ENCODE measurements around the gene ZCCHC8. TPM values are rescaled to one million over a fixed set of nuclear protein-coding genes. Genes with fewer than 3 reads are reported as not detected.
A peak's percentile ranks its signal among the peaks of the same experiment; 100 is the strongest.
"Not testable (repeated sequence)": the region's sequence is repeated elsewhere in the genome, so short reads cannot be mapped to it uniquely, and the experiment has no call there.

ZCCHC8 gene
- total RNA-seq, 2 experiments from 2014 or later = 45.2 to 45.3 TPM

DNA sequence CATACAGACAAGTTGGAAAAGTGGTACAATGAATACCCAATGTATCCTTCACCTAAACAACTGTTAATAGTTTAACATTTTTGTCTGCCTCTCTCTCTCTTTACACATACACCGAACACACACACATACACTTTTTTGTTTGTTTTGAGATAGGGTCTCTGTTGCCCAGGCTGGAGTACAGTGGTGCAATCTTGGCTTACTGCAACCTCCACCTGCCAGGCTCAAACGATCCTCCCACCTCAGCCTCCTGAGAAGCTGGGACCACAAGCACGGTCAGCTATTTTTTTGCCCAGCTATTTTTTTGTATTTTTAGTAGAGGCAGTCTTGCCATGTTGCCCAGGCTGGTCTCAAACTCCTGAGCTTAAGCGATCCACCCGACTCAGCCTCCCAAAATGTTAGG lies 16.8 kb downstream of the ZCCHC8 start:
- no peak overlapping the region for H3K4me3 Mint-ChIP-seq
- no peaks in the 10 kb centered on the region for H3K9me3 Mint-ChIP-seq (ENCODE audit: low read depth)
- CTCF ChIA-PET = interaction anchor here (1.7 to 4.0 kb wide), 3 partner anchors 11 to 84 kb away, joined by 4 to 14 read pairs (median 9); no protein-coding TSS in a partner anchor
- peaks cover 46% of the 10 kb centered on the region for H3K36me3 Mint-ChIP-seq
- peaks cover 10% of the 10 kb centered on the region for H3K4me1 Mint-ChIP-seq
- H3K27me3 Mint-ChIP-seq = no peaks in the 10 kb centered on the region
- H3K27ac Mint-ChIP-seq = peak overlapping the region; percentile 23
- ATAC-seq (no peak), DNase-seq (no peak)

DNA sequence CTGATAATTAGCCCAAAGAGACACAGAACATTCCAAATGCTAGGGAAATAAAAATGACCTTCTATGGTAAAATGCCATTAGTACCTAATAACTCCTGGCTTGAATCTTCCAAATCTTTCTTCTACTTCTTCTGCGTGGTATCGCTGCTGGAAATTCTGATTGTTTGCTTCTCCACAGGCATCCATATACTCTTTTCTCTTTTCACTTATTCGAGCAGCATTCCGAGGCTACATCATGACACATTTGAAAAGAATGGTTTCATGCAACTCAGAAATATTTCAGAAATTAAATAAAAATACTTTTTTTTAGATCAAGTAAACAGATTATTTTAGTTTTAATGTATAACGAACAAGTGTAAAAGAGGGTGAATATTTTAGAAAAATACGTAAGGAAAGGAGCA lies 18.9 kb downstream of the ZCCHC8 start:
- H3K27me3 Mint-ChIP-seq = no peaks in the 10 kb centered on the region

DNA sequence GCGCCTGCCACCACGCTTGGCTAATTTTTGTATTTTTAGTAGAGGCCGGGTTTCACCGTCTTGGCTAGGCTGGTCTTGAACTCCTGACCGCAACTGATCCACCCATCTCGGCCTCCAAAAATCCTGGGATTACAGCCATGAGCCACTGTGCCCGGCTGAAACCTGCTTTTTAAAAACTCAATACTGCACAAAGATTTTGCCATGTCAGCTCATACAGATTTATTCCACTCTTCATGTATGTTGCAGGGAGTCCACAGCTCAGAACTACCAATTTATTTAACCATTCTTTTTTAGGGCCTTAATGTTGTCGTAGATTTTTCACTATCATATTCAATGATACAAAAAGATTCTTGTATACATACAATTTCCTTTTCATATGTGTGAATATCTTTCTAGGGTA lies 20.0 kb downstream of the ZCCHC8 start:
- H3K36me3 Mint-ChIP-seq = peaks cover 56% of the 10 kb centered on the region
- no peaks in the 10 kb centered on the region for H3K27me3 Mint-ChIP-seq
- H3K4me1 Mint-ChIP-seq = peaks cover 11% of the 10 kb centered on the region
- no peak overlapping the region for H3K4me3 Mint-ChIP-seq
- CTCF ChIA-PET = interaction anchor here (1.0 to 1.1 kb wide), 3 partner anchors 9 to 145 kb away, joined by 3 read pairs; no protein-coding TSS in a partner anchor
- DNase-seq (peak; percentile 15), ATAC-seq (no peak)
- H3K9me3 Mint-ChIP-seq (ENCODE audit: low read depth) = no peaks in the 10 kb centered on the region
- no peak overlapping the region for H3K27ac Mint-ChIP-seq

More for the DNA sequence above, 18.9 kb downstream of the ZCCHC8 start:
- CTCF ChIA-PET = no interaction called here
- Mint-ChIP-seq H3K9me3 (ENCODE audit: low read depth) (no peaks in the 10 kb centered on the region), H3K4me1 (peaks cover 9% of the 10 kb centered on the region), H3K36me3 (peaks cover 51% of the 10 kb centered on the region), H3K27ac (no peak overlapping the region), H3K4me3 (no peak overlapping the region)
- no peak for ATAC-seq
- DNase-seq = no peak

- ATAC-seq (no peak), DNase-seq (peak; percentile 16)
- CTCF ChIA-PET = interaction anchor here (3.7 to 8.4 kb wide), 2 partner anchors 25 to 74 kb away, joined by 22 to 177 read pairs; partner anchors contain the start of gene ZCCHC8
- H3K9me3 Mint-ChIP-seq (ENCODE audit: low read depth) = no peaks in the 10 kb centered on the region
- H3K27me3 Mint-ChIP-seq = no peaks in the 10 kb centered on the region
- no peak overlapping the region for H3K27ac Mint-ChIP-seq
- H3K4me3 Mint-ChIP-seq = no peak overlapping the region
- H3K4me1 Mint-ChIP-seq = peaks cover 25% of the 10 kb centered on the region
- peaks cover 52% of the 10 kb centered on the region for H3K36me3 Mint-ChIP-seq
Measured at GRCh38 chr12:122474324-122474716, 26.4 kb downstream of the ZCCHC8 start.

DNA sequence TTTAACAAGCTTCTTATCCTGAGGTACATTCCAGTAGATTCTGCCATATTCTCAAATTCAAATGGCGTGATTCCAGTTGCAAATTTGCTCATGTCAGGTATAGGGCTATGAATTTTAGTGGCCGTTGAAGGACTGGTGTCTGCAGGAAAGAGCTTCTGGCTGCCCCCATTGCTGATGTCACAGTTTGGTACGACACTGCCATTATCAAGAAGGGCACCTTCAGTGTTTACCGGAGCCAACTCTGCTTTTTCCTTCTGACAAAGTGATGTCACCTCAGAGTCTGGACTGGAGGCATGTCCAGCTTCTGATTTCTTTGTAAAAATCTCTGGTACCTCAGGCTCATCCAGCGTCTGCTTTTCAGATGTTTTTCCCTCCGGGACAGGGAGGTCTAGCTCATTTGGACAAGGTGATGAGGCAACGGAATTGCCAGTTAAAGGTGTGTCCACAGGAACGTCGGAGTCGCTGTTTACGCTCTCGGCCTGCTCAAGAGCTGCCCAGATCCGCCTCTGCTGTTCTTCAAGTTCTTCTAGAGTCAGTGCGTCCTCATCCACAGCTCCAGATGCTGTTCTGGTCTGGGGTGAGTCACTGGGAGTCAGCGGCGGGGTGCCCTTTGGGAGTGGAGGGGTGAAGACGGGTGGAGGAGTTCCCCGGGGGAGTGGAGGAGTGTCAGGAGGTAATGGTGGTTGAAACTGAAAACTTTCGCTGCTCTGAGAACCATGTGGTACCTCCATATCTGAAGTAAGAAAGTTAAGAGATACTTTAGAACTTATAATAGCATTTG lies 27.0 kb downstream of the ZCCHC8 start:
- H3K36me3 Mint-ChIP-seq = peaks cover 50% of the 10 kb centered on the region
- ATAC-seq (no peak), DNase-seq (peak; percentile 42)
- H3K4me3 Mint-ChIP-seq = no peak overlapping the region
- H3K27me3 Mint-ChIP-seq = no peaks in the 10 kb centered on the region
- no peak overlapping the region for H3K27ac Mint-ChIP-seq
- CTCF ChIA-PET = interaction anchor here (0.9 to 8.4 kb wide), 12 partner anchors 9 to 320 kb away, joined by 3 to 177 read pairs (median 4); partner anchors contain the start of genes CLIP1 and ZCCHC8
- H3K4me1 Mint-ChIP-seq = peaks cover 25% of the 10 kb centered on the region
- H3K9me3 Mint-ChIP-seq (ENCODE audit: low read depth) = no peaks in the 10 kb centered on the region

- DNase-seq (no peak), ATAC-seq (peak; percentile 78)
- CTCF ChIA-PET = interaction anchor here (0.5 to 8.4 kb wide), 39 partner anchors 9 to 906 kb away, joined by 3 to 177 read pairs (median 4); partner anchors contain the start of genes CLIP1, DIABLO and ZCCHC8
- Mint-ChIP-seq H3K27me3 (no peaks in the 10 kb centered on the region), H3K4me3 (no peak overlapping the region), H3K27ac (peak overlapping the region; percentile 59), H3K9me3 (ENCODE audit: low read depth) (no peaks in the 10 kb centered on the region), H3K4me1 (peaks cover 27% of the 10 kb centered on the region), H3K36me3 (peaks cover 34% of the 10 kb centered on the region)
Measured at GRCh38 chr12:122471324-122472226, 29.2 kb downstream of the ZCCHC8 start.

GRCh38 chr12:122470576-122470975 lies 30.2 kb downstream of the ZCCHC8 start:
- not testable (repeated sequence) for H3K27me3 Mint-ChIP-seq; H3K27ac Mint-ChIP-seq; DNase-seq; H3K4me3 Mint-ChIP-seq; ATAC-seq; H3K9me3 Mint-ChIP-seq (ENCODE audit: low read depth)
- CTCF ChIA-PET = interaction anchor here (0.9 to 8.4 kb wide), 15 partner anchors 9 to 238 kb away, joined by 3 to 177 read pairs (median 8); partner anchors contain the start of gene CLIP1
- H3K36me3 Mint-ChIP-seq = peaks cover 24% of the 10 kb centered on the region
- H3K4me1 Mint-ChIP-seq = peaks cover 24% of the 10 kb centered on the region

- not testable (repeated sequence) for DNase-seq; ATAC-seq; H3K9me3 Mint-ChIP-seq (ENCODE audit: low read depth); H3K27me3 Mint-ChIP-seq; H3K27ac Mint-ChIP-seq; H3K4me3 Mint-ChIP-seq
- CTCF ChIA-PET = interaction anchor here (1.4 to 8.4 kb wide), 4 partner anchors 9 to 69 kb away, joined by 5 to 177 read pairs (median 19); no protein-coding TSS in a partner anchor
- H3K4me1 Mint-ChIP-seq = peaks cover 19% of the 10 kb centered on the region
- peaks cover 19% of the 10 kb centered on the region for H3K36me3 Mint-ChIP-seq
Measured at GRCh38 chr12:122469856-122470255, 30.9 kb downstream of the ZCCHC8 start.

- ATAC-seq (no peak), DNase-seq (no peak)
- H3K27ac Mint-ChIP-seq = no peak overlapping the region
- peaks cover 6% of the 10 kb centered on the region for H3K36me3 Mint-ChIP-seq
- peaks cover 10% of the 10 kb centered on the region for H3K4me1 Mint-ChIP-seq
- H3K27me3 Mint-ChIP-seq = no peaks in the 10 kb centered on the region
- CTCF ChIA-PET = interaction anchor here (1.3 kb wide), 1 partner anchor 68 kb away, joined by 7 read pairs; no protein-coding TSS in a partner anchor
- H3K4me3 Mint-ChIP-seq = no peak overlapping the region
- no peaks in the 10 kb centered on the region for H3K9me3 Mint-ChIP-seq (ENCODE audit: low read depth)
Measured at GRCh38 chr12:122467983-122468382, 32.7 kb downstream of the ZCCHC8 start.

DNA sequence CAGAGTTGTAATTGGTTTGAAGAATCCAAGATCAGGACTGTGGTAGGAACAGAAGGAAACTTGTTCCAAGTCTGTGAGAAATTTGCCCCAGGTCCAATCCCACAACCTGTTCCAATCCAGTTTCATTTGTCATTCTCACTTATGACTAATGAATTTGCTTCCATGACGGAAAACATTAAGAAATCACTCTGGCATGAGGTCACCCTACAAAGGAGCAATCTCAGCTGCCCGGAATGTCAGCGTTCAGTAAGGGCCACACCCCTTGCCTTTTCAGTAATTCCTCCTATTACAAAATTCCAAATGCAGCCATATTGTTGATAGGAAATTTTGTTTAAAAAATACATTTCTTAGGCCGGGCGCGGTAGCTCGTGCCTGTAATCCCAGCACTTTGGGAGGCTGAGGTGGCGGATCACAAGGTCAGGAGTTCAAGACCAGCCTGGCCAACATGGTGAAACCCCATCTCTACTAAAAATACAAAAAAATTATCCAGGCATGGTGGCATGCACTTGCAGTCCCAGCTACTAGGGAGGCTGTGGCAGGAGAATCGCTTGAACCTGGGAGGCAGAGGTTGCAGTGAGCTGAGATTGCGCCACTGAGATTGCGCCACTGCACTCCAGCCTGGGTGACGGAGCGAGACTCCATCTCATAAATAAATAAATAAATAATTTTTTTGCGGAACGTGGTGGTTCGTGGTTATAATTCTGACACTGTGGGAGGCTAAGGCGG lies 36.3 kb downstream of the ZCCHC8 start:
- not testable (repeated sequence) for H3K27ac Mint-ChIP-seq; H3K9me3 Mint-ChIP-seq (ENCODE audit: low read depth); H3K36me3 Mint-ChIP-seq; ATAC-seq; H3K27me3 Mint-ChIP-seq; H3K4me1 Mint-ChIP-seq; H3K4me3 Mint-ChIP-seq; DNase-seq
- CTCF ChIA-PET = interaction anchor here (0.6 to 2.3 kb wide), 4 partner anchors 9 to 64 kb away, joined by 3 to 7 read pairs (median 4); no protein-coding TSS in a partner anchor

DNA sequence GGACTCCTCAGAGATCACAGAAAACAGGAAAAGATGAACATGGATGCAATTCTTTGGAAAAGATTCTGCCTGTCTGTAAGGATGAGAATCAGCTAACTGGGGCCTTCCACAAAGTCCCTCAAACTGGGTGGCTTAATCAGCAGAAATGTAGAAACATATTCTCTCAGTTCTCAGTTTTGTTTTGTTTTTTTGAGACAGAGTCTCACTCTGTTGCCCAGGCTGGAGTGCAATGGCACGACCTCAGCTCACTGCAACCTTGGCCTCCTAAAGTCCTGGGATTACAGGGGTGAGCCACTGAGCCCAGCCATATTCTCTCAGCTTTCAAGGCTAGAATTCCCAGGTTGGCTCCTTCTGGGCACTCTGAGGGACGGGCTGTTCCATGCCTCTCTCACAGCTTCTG lies 40.1 kb downstream of the ZCCHC8 start:
- CTCF ChIA-PET = interaction anchor here (1.5 to 4.0 kb wide), 2 partner anchors 9 to 11 kb away, joined by 5 to 14 read pairs; no protein-coding TSS in a partner anchor
- Mint-ChIP-seq H3K4me1 (peaks cover 17% of the 10 kb centered on the region), H3K36me3 (no peaks in the 10 kb centered on the region), H3K4me3 (no peak overlapping the region), H3K27ac (no peak overlapping the region), H3K27me3 (no peaks in the 10 kb centered on the region), H3K9me3 (ENCODE audit: low read depth) (no peaks in the 10 kb centered on the region)
- no peak for ATAC-seq
- DNase-seq = no peak

DNA sequence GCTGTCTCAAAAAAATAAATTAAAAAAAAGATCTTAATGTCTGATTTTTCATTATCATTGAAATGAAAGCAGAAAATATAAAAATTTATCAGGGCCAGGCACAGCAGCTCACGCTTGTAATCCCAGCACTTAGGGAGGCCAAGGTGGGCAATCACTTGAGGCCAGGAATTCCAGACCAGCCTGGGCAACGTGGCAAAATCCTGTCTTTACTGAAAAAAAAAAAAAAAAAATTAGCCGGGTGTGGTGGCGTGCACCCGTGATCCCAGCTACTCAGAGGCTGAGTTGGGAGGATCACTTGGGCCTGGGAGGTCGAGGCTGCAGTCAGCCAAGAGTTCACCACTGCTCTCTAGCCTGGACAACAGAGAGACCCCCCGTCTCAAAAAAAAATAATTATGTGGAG lies 40.7 kb downstream of the ZCCHC8 start:
- Mint-ChIP-seq H3K27ac (no peak overlapping the region), H3K36me3 (no peaks in the 10 kb centered on the region), H3K4me3 (no peak overlapping the region), H3K27me3 (no peaks in the 10 kb centered on the region), H3K9me3 (ENCODE audit: low read depth) (no peaks in the 10 kb centered on the region), H3K4me1 (peaks cover 17% of the 10 kb centered on the region)
- DNase-seq = no peak
- CTCF ChIA-PET = interaction anchor here (1.8 to 4.0 kb wide), 2 partner anchors 12 to 61 kb away, joined by 13 to 14 read pairs; no protein-coding TSS in a partner anchor
- ATAC-seq = no peak
